HG02938 (cell line): Measurements from ENCODE around the gene CYREN.
"Not testable (repeated sequence)": the region's sequence is repeated elsewhere in the genome, so short reads cannot be mapped to it uniquely, and the experiment has no call there.

Experiments
- ATAC-seq: cut with Tn5 transposase; IDR thresholded peaks from one replicate; pipeline ENCODE4 v1.9.1; 2021; ENCODE audit warnings: mild to moderate bottlenecking, moderate library complexity; ENCODE audit not compliant: unreplicated experiment

Gene CYREN

GRCh38 chr7:135179321-135179925, 8.9 kb upstream of the CYREN start:
- no peak for ATAC-seq

DNA sequence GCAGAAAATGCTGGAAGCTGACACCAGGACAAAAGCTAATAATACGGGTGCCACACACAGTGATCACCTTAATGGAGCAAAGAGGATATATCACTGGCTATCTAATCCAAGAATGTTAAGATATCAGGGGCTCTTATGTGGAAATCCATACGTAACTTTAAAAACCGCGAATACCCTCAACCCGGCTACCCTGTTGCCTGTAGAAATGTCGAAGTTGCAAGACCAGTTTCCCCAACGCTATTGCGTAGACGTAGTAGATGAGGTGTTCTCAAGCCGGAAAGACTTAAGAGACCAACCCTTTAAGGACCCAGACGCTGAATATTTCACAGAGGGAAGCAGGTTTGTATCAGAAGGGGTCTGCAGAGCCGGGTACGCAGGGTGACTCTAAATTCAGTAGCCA, 7.9 kb upstream of the CYREN start:
- no peak for ATAC-seq

GRCh38 chr7:135177028-135177696, 6.7 kb upstream of the CYREN start:
- ATAC-seq = no peak

- no peak for ATAC-seq
These were observed 5.4 kb upstream of the CYREN start for GRCh38 chr7:135175931-135176330.

DNA sequence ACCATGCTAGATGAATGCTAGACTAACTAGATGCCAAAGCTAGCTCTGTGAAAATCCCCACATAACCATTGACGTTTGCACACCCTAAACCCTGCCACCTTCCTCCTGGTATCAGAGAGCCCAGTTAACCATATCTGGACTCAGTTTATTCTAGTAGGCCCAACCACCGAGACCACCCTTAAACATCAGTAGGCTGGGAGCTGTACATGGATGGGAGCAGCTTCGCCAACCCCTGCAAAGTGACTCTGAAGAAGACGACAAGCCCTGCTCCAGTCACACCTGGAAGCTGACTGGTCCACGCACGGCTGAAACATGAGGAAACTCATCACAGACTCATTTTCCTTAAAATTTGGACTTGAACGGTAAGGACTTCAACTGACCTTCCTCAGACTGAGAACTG, 4.4 kb upstream of the CYREN start:
- ATAC-seq = no peak

DNA sequence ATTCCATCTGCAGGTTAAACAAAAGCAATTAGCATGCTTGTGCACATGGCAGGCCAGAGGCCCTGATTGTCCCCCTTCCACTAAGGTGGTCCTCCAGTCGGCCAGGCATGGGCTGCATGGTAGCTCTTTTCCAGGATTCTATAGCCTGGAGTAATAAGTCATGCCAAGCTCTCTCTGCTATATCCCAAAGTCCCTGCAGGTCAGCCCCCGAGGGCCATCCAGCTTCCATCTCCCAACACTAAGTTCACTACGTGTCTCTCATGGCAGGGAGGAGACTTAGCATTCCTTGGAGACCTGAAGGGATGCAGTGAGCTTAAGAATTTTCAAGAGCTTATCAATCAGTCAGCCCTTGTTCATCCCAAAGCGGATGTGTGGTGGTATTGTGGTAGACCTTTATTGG, 3.4 kb upstream of the CYREN start:
- ATAC-seq = not testable (repeated sequence)

DNA sequence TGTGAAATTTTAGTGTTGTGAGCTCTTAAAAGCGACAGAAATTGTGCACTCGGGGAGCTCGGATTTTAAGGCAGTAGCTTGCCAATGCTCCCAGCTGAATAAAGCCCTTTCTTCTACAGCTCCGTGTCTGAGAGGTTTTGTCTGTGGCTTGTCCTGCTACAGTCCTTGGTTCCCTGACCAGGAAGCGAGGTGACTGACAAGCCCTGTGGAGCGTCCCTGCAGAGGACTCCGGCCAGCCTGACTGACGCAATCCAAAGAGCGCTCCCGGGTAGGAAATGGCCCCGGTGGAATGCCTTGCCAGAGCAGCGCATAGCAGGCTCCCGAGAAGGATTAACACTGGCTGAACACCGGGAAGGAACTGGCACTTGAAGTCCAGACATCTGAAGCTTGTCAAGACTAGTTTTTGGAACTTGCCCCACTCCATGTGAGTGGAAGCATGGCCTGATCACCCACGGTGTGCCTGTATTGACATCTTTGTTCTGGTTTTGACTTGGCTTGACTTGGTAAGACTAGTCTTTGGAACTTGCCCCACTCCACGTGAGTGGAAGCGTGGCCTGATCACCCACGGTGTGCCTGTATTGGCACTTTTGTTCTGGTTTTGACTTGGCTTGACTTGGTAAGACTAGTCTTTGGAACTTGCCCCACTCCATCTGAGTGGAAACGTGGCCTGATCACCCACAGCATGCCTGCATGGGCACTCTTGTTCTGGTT, 1.2 kb upstream of the CYREN start:
- ATAC-seq = not testable (repeated sequence)

- peak; percentile 41 for ATAC-seq
These were observed 533 bp upstream of the CYREN start for GRCh38 chr7:135170998-135171481.

GRCh38 chr7:135169964-135170273, 588 bp downstream of the CYREN start:
- ATAC-seq = peak; percentile 13

GRCh38 chr7:135169141-135169963, 1.2 kb downstream of the CYREN start:
- peak; percentile 40 for ATAC-seq

DNA sequence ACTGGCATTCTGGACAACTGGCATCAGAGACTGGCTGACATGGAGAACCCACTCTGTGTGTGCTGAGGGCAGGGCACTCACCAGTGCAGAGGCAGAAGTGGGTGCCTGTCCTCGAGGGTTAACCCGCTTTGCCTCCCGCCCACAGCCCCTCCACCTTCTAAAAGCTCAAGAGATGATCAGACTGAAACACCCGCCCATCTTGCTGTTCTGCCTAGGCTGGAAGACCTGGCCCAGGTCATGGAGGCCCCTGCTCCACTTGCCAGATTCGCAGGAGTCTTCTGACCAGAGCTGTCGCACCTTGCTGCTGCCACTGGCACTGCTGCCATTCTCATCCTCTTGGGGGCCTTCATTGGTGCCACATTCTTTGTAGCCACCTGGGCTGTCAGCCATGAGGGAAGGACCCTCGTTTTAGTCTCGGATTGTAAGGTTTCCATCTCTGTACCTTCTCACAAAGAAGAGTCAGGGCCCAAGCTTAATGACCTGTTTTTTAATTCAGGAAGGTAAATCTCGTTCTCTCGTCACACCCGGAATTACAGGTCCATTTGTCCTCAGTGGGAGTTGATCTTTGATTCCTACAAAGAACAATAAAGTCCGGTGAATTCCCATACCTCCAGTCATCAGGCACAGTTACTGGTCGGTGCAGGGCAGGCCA, 1.9 kb downstream of the CYREN start:
- no peak for ATAC-seq

- ATAC-seq = no peak
These were observed 2.5 kb downstream of the CYREN start for GRCh38 chr7:135168001-135168400.

DNA sequence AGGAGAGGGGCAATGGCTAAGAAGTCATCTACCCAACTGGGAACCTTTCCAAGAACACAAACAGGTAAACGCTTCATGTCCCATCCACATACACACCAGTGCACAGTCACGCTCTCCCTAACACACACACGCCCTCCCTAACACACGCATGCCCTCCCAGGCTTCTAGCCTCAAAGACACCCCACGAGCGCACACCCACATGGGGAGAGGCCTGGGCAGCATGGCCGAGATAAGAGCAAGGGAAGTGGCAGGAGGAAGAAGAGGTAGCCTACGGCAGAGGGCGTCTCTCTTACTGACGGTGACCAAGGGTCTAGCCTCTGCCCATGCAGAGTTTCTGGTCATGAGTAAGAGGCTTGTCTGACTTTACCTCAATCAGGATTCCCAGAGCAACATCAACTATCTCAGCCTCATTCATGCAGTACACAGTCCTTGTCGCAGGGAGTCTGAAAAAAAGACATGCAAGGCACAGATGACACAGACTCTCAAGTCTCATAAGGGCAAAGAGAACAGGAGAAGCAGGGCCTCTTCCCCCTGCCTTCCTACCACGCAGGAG, 3.1 kb downstream of the CYREN start:
- no peak for ATAC-seq

- ATAC-seq = no peak
These were observed 4.0 kb downstream of the CYREN start for GRCh38 chr7:135166338-135166990.

DNA sequence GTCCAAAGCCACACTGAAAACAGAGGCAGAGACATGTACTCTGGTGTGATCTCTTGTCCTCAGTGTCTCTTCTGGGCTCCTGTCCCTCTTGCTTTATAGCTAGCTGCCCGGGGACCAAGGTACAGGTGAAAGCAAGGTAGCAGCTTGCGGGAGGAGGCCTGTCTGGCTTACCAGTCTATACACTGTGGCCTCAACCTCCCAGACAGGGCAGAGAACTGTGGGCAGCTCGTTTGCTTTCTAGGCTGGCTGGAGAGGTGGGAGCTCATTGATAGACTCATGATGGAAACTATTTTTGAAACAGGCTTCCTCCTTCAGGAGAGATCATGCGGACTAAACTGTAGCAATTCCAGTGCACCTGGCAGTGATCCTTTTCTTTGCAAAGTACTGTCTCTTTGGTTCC, 4.6 kb downstream of the CYREN start:
- ATAC-seq = no peak

DNA sequence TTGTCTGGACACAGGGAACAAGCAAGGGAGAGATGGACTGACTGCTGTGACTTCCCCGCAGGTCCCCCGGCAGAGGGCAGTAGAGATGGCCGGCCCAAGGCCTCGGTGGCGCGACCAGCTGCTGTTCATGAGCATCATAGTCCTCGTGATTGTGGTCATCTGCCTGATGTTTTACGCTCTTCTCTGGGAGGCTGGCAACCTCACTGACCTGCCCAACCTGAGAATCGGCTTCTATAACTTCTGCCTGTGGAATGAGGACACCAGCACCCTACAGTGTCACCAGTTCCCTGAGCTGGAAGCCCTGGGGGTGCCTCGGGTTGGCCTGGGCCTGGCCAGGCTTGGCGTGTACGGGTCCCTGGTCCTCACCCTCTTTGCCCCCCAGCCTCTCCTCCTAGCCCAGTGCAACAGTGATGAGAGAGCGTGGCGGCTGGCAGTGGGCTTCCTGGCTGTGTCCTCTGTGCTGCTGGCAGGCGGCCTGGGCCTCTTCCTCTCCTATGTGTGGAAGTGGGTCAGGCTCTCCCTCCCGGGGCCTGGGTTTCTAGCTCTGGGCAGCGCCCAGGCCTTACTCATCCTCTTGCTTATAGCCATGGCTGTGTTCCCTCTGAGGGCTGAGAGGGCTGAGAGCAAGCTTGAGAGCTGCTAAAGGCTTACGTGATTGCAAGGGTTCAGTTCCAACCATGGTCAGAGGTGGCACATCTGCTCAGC, 6.0 kb downstream of the CYREN start:
- ATAC-seq = no peak

DNA sequence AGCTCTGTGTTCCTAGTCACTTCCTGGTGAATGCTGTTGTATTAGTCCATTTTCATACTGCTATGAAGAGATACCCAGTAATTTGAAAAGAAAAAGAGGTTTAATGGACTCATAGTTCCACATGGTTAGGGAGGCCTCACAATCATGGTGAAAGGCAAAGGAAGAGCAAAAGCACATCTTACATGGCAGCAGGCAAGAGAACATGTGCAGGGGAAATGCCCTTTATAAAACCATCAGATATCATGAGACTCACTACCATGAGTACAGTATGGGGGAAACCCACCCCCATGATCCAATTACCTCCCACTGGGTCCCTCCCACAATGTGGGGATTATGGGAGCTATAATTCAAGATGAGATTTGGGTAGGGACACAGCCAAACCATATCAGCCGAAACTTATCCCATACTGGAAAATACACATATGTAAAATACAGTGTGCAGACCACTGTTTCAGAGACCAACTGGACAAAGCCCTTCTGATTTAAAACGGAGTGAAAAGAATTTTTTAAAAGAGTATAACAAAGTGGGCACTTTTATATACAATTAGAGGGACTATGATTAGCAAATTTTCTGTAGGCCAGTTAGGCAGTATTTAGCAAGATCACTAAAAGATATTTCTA, 8.0 kb downstream of the CYREN start:
- no peak for ATAC-seq

DNA sequence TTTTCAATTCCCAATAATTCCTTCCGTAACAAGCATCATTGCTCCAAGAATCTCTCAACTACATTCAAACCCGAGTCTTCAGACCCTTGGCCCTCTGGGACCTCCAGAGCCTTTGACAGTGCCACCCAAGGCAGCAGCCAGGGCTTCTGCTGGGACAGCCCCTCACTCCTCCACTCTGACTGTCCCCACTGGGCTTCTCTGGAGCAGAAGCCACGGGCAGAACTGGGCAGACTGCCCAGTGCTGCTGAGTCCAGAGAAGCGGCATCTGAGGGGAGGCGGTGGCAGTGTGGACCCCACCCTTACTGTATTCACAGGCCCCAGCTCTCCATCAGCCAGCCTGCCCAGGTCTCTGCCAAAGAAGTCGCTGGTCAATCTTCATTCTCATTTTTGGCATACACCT, 8.8 kb downstream of the CYREN start:
- ATAC-seq = no peak
